Measurements from ENCODE around the gene NBAS. TPM values are rescaled to one million over a fixed set of nuclear protein-coding genes. Genes with fewer than 3 reads are reported as not detected.

NBAS gene
- total RNA-seq (10 to 100 TPM; 34.5 to 48.9 (median 46.1) TPM), polyA plus RNA-seq (10 to 100 TPM; 25.8 to 33.9 TPM)
- long read RNA-seq, donor 1, partial matches to known transcripts, result 54 of 59 reads
- long read RNA-seq, donor 1, other reads (novel, unspliced or antisense), result 4 of 59 reads
- long read RNA-seq, donor 2, full-length matches to known transcripts, result 2 of 270 reads
- long read RNA-seq, donor 2, partial matches to known transcripts, result 233 of 270 reads
- long read RNA-seq, donor 2, other reads (novel, unspliced or antisense), result 35 of 270 reads
- long read RNA-seq, donor 3, full-length matches to known transcripts, result 3 of 21 reads
- long read RNA-seq, donor 3, partial matches to known transcripts, result 13 of 21 reads
- long read RNA-seq, donor 3, other reads (novel, unspliced or antisense), result 5 of 21 reads

DNA sequence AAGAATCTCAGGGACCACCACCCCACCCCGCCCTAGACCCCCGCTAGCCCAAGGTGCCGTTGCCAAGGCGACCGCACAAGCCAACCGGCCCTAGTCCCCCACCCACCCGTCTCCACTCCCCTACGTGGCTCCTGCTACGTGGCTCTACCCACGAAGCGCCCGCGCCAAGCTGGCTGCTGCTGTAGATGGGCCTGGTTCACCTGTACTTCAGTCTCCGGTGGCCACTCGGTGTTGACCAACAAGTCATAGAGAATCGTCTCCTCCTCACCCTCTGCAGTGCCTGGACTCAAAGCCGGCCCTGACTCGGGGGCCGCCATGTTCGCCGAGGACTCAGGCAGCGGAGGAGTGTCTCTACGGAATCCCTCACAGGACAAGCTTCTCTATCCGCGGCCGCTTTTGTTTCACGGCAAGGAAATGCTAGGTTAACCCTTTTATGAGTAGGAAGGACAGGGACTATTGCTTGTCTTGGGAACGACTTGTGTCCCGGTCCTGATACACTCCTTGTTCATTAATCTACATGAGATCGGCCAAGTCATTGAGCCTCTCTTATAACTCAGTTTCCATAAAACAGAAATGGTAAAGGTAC is at the start of gene NBAS:
TSS of gene NBAS (minus strand) at position 347 of the 586 bp plus-strand sequence. CDS start at position 317, 30 bp downstream.
- TF ChIP-seq POLR2A (IDR thresholded peaks at IDR 0.05) (peak; percentile 26), CTCF (IDR thresholded peaks at IDR 0.05) (no peak)
- 0 to 1% (median 0%) methylated on average over 18 to 30 of the region's 30 CpGs for WGBS, 3 donors
- no peaks in the 10 kb centered on the region for H3K27me3 ChIP-seq
- peak; percentile 72 to 89 (median 81) for DNase-seq
- H3K9me3 ChIP-seq, result no peaks in the 10 kb centered on the region
- peak within 1 kb of the TSS; percentile 71 for H3K4me3 ChIP-seq
- intact Hi-C loops (cut with DNase I), result no loop called here
- peaks cover 2% of the 10 kb centered on the region for H3K4me1 ChIP-seq (ENCODE audit: insufficient read depth)
- peak within 1 kb of the TSS; percentile 27 to 60 for H3K27ac ChIP-seq
- no peaks in the 10 kb centered on the region for H3K36me3 ChIP-seq

- DNase-seq, result no peak
- TF ChIP-seq CTCF (IDR thresholded peaks at IDR 0.05), result no peak
- no peak for TF ChIP-seq POLR2A (IDR thresholded peaks at IDR 0.05)
- TF ChIP-seq EP300 (IDR thresholded peaks at IDR 0.05), result no peak
- H3K27ac ChIP-seq, result no peak overlapping the region
- H3K27me3 ChIP-seq, result no peaks in the 10 kb centered on the region
- H3K36me3 ChIP-seq, result no peaks in the 10 kb centered on the region
- H3K4me3 ChIP-seq, result no peak overlapping the region
- intact Hi-C loops (cut with DNase I), result loop anchor here in 1 of 4 donors (10.0 kb wide), 1 partner anchor 1126 kb away; no protein-coding TSS in a partner anchor
- WGBS, 3 donors, result 93 to 97% (median 95%) methylated on average over 5 of the region's 5 CpGs
- no peaks in the 10 kb centered on the region for H3K9me3 ChIP-seq
- H3K4me1 ChIP-seq (ENCODE audit: insufficient read depth), result no peaks in the 10 kb centered on the region
Measured at GRCh38 chr2:15610430-15610952, 49.4 kb upstream of the NBAS start.

- DNase-seq, result no peak
- 97 to 100% (median 98%) methylated on average over 1 of the region's 1 CpG for WGBS, 3 donors
- no peak for TF ChIP-seq EP300 (IDR thresholded peaks at IDR 0.05)
- TF ChIP-seq POLR2A (IDR thresholded peaks at IDR 0.05), result no peak
- TF ChIP-seq CTCF (IDR thresholded peaks at IDR 0.05), result no peak
- Histone ChIP-seq H3K4me3 (no peak overlapping the region), H3K27ac (no peak overlapping the region), H3K4me1 (ENCODE audit: insufficient read depth) (no peaks in the 10 kb centered on the region), H3K27me3 (no peaks in the 10 kb centered on the region), H3K9me3 (no peaks in the 10 kb centered on the region), H3K36me3 (no peaks in the 10 kb centered on the region)
- intact Hi-C loops (cut with DNase I), result loop anchor here in 1 of 4 donors (10.0 kb wide), 1 partner anchor 1125 kb away; no protein-coding TSS in a partner anchor
Measured at GRCh38 chr2:15609341-15610042, 48.4 kb upstream of the NBAS start.

DNA sequence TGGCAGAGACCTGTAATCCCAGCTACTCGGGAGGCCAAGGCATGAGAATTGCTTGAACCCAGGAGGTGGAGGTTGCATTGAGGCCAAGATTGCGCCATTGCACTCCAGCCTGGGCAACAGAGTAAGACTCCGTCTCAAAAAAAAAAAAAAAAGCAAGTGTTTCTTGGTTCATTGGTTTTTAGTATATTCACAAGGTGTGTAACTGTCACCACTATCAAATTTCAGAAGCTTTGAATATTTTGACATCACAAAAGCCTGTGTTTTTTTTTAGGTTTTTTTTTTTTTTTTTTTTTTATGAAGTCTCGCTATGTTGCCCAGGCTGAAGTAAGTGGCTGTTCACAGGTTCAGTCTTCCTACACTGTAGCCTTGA is 47.2 kb upstream of the NBAS start:
- 89 to 97% (median 90%) methylated on average over 4 of the region's 4 CpGs for WGBS, 3 donors
- H3K9me3 ChIP-seq, result no peaks in the 10 kb centered on the region
- intact Hi-C loops (cut with DNase I), result no loop called here
- DNase-seq, result no peak
- TF ChIP-seq EP300 (IDR thresholded peaks at IDR 0.05), result no peak
- TF ChIP-seq POLR2A (IDR thresholded peaks at IDR 0.05), result no peak
- TF ChIP-seq CTCF (IDR thresholded peaks at IDR 0.05), result no peak
- no peak overlapping the region for H3K4me3 ChIP-seq
- H3K36me3 ChIP-seq, result no peaks in the 10 kb centered on the region
- no peaks in the 10 kb centered on the region for H3K27me3 ChIP-seq
- H3K4me1 ChIP-seq (ENCODE audit: insufficient read depth), result no peaks in the 10 kb centered on the region
- H3K27ac ChIP-seq, result no peak overlapping the region

Measured in ovary (tissue), 10 donors.